HCT116 (cell line): ENCODE measurements around the gene PEX12. TPM values are rescaled to one million over a fixed set of nuclear protein-coding genes. Genes with fewer than 3 reads are reported as not detected.

Experiments used
- ATAC-seq: fragments of 200-7000 bp; cut with Tn5 transposase; 2 replicates; pipeline ENCODE4 v1.9.1; 2020; ENCODE audit warnings: mild to moderate bottlenecking, moderate library complexity
- BruUV-seq: library from RNA; stranded (reverse); fragments of 400-500 nt; replicated peaks from 2 replicates; lab custom pipeline; 2021; lab: Mats Ljungman, UMichigan
- CTCF ChIA-PET: fragments of 300-600 bp; sonication (Branson Sonifier 250); formaldehyde crosslinking; loops from one replicate; lab custom pipeline; 2021; ENCODE audit warnings: antibody characterized with exemption; lab: Charles Lee
- POLR2A ChIA-PET: fragments of 300-600, 350-600 bp; sonication (Branson Sonifier 250); formaldehyde crosslinking; loops from one replicate; lab custom pipeline; 2021; ENCODE audit warnings: antibody characterized with exemption; lab: Charles Lee
- RAD21 ChIA-PET, 2 experiments: fragments of 300-600 bp; sonication (Branson Sonifier 250); formaldehyde crosslinking; loops; one replicate each; lab custom pipeline; 2023; ENCODE audit warnings: low total read pairs in 2 of 2; ENCODE audit not compliant: uncharacterized antibody in 2 of 2, unreplicated experiment in 2 of 2, low non-redundant PET in 1 of 2; lab: Charles Lee
- DNase-seq: peaks from one replicate; pipeline ENCODE4 v3.0.0-alpha.2; 2010; ENCODE audit warnings: low read depth, low spot score
- H2AFZ ChIP-seq: fragments of 200-600 bp; shearing (Covaris generic), sonication (generic); 2 replicates; pipeline ENCODE4 v1.6.1; 2017; ENCODE audit warnings: low read depth, mixed run types, mixed read lengths, antibody characterized with exemption, low read length; ENCODE audit not compliant: poor library complexity, severe bottlenecking
- H3K27ac ChIP-seq: 2 replicates; pipeline ENCODE4 v1.5.1; 2012; ENCODE audit warnings: low read depth, low read length
- H3K27me3 ChIP-seq: fragments of 200-600 bp; sonication (generic); 2 replicates; pipeline ENCODE4 v1.6.1; 2016; ENCODE audit warnings: mixed run types, low read length, mixed read lengths; ENCODE audit not compliant: insufficient read depth
- H3K36me3 ChIP-seq, 2 experiments: fragments of 200-500 bp in 1 of 2; fragments of 200-600 bp in 1 of 2; sonication (Bioruptor generic) in 1 of 2; sonication (generic) in 1 of 2; 2 replicates each; pipeline versions ENCODE4 v1.5.1 to v1.6.1; 2014 to 2016; ENCODE audit warnings: low read length in 2 of 2, inconsistent platforms in 1 of 2, mixed read lengths in 1 of 2, mixed run types in 1 of 2; ENCODE audit not compliant: insufficient read depth in 2 of 2, control insufficient read depth in 1 of 2
- H3K4me1 ChIP-seq, 2 experiments: fragments of 200-600 bp in 1 of 2; sonication (generic) in 1 of 2; 2 replicates each; pipeline versions ENCODE4 v1.5.1 to v1.6.1; 2012 to 2017; ENCODE audit warnings: low read length in 2 of 2, inconsistent platforms in 1 of 2, mild to moderate bottlenecking in 1 of 2, mixed read lengths in 1 of 2, mixed run types in 1 of 2, moderate library complexity in 1 of 2; ENCODE audit not compliant: insufficient read depth in 2 of 2, control insufficient read depth in 1 of 2
- H3K4me2 ChIP-seq: fragments of 200-600 bp; sonication (generic); 2 replicates; pipeline ENCODE4 v1.6.1; 2017; ENCODE audit warnings: mixed run types, low read length, mixed read lengths
- H3K4me3 ChIP-seq, 2 experiments: fragments of 200-600 bp in 1 of 2; sonication (generic) in 1 of 2; replicated peaks in 1 of 2; 2 replicates each; pipeline ENCODE4 v1.5.1; 2011 to 2016; ENCODE audit warnings: low read length in 2 of 2, control low read depth in 1 of 2, low read depth in 1 of 2, mild to moderate bottlenecking in 1 of 2, mixed read lengths in 1 of 2, mixed run types in 1 of 2
- H3K79me2 ChIP-seq: fragments of 200-600 bp; sonication (generic); 2 replicates; pipeline ENCODE4 v1.6.1; 2017; ENCODE audit warnings: mild to moderate bottlenecking, mixed run types, low read length, moderate library complexity, mixed read lengths; ENCODE audit not compliant: insufficient read depth
- H3K9ac ChIP-seq: fragments of 200-600 bp; sonication (generic); 2 replicates; pipeline ENCODE4 v1.6.1; 2016; ENCODE audit warnings: low read length, mixed read lengths
- H3K9me2 ChIP-seq: fragments of 200-600 bp; sonication (generic), shearing (Covaris generic); 2 replicates; pipeline ENCODE4 v1.6.1; 2017; ENCODE audit warnings: mixed run types, mild to moderate bottlenecking, moderate library complexity; ENCODE audit not compliant: insufficient read depth
- H3K9me3 ChIP-seq, 2 experiments: fragments of 200-500 bp in 1 of 2; fragments of 200-600 bp in 1 of 2; sonication (Bioruptor generic) in 1 of 2; sonication (generic) in 1 of 2; 2 replicates each; pipeline ENCODE4 v1.6.1; 2014 to 2017; ENCODE audit warnings: low read length in 2 of 2, mixed read lengths in 2 of 2, inconsistent platforms in 1 of 2, low read depth in 1 of 2, mild to moderate bottlenecking in 1 of 2, mixed run types in 1 of 2, moderate library complexity in 1 of 2; ENCODE audit not compliant: control insufficient read depth in 1 of 2, insufficient read depth in 1 of 2
- H4K20me1 ChIP-seq: fragments of 200-600 bp; sonication (generic), shearing (Covaris generic); 2 replicates; pipeline ENCODE4 v1.6.1; 2017; ENCODE audit warnings: mixed run types, mild to moderate bottlenecking, moderate library complexity; ENCODE audit not compliant: insufficient read depth
- ATF3 ChIP-seq: IDR thresholded peaks from 2 replicates; pipeline ENCODE4 v1.6.1; 2012
- CBX3 ChIP-seq: IDR thresholded peaks from 2 replicates; pipeline ENCODE4 v1.6.1; 2012; ENCODE audit warnings: low read depth
- CEBPB ChIP-seq: IDR thresholded peaks from 2 replicates; pipeline ENCODE4 v1.6.1; 2012; ENCODE audit warnings: low read depth
- ELF1 ChIP-seq: IDR thresholded peaks from 2 replicates; pipeline ENCODE4 v1.6.1; 2012; ENCODE audit warnings: low read depth, borderline replicate concordance
- EZH2 ChIP-seq: fragments of 200-600 bp; sonication (generic); IDR thresholded peaks from 2 replicates; pipeline ENCODE4 v1.6.1; 2017; ENCODE audit warnings: antibody characterized with exemption, mixed run types
- EZH2phosphoT487 ChIP-seq: fragments of 200-600 bp; IDR thresholded peaks from 2 replicates; pipeline ENCODE4 v1.6.1; 2018; ENCODE audit warnings: antibody characterized with exemption, borderline replicate concordance
- FOSL1 ChIP-seq: IDR thresholded peaks from 2 replicates; pipeline ENCODE4 v1.6.1; 2012; ENCODE audit warnings: low read depth
- MAX ChIP-seq: IDR thresholded peaks from 2 replicates; pipeline ENCODE4 v1.6.1; 2012
- POLR2A ChIP-seq: IDR thresholded peaks from 2 replicates; pipeline ENCODE4 v1.7.0; 2011; ENCODE audit warnings: borderline replicate concordance; ENCODE audit not compliant: insufficient read depth, insufficient read length; ENCODE audit errors: extremely low read depth
- POLR2AphosphoS5 ChIP-seq: IDR thresholded peaks from 2 replicates; pipeline ENCODE4 v1.6.1; 2011; ENCODE audit warnings: mild to moderate bottlenecking, low read depth, low read length, moderate library complexity
- RAD21 ChIP-seq: IDR thresholded peaks from 2 replicates; pipeline ENCODE4 v1.6.1; 2012; ENCODE audit warnings: low read depth, mild to moderate bottlenecking
- REST ChIP-seq: IDR thresholded peaks from 2 replicates; pipeline ENCODE4 v1.6.1; 2012; ENCODE audit warnings: low read depth
- SIN3A ChIP-seq: IDR thresholded peaks from 2 replicates; pipeline ENCODE4 v1.6.1; 2012; ENCODE audit warnings: low read depth
- SP1 ChIP-seq: IDR thresholded peaks from 2 replicates; pipeline ENCODE4 v1.6.1; 2012; ENCODE audit warnings: low read depth
- SRF ChIP-seq: IDR thresholded peaks from 2 replicates; pipeline ENCODE4 v1.6.1; 2012; ENCODE audit warnings: low read depth
- TCF7L2 ChIP-seq: IDR thresholded peaks from 2 replicates; pipeline ENCODE4 v1.7.0; 2011; ENCODE audit warnings: borderline replicate concordance, inconsistent platforms; ENCODE audit not compliant: insufficient read depth, insufficient read length; ENCODE audit errors: extremely low read depth
- YY1 ChIP-seq: IDR thresholded peaks from 2 replicates; pipeline ENCODE4 v1.6.1; 2011; ENCODE audit warnings: low read length, low read depth, moderate library complexity, mild to moderate bottlenecking; ENCODE audit not compliant: insufficient replicate concordance; ENCODE audit errors: extremely low read depth
- ZFX ChIP-seq: fragments of 450-650 bp; IDR thresholded peaks from 2 replicates; pipeline ENCODE4 v1.6.1; 2017
- intact Hi-C: fragments of 100-400 bp; cut with micrococcal nuclease; formaldehyde crosslinking; loops from 2 replicates; pipeline ENCODE4 v1.10.0; 2022
- total RNA-seq: library from RNA; stranded (reverse); gene quantifications from one replicate; pipeline ENCODE4 v1.2.1, GENCODE V29; 2021; ENCODE audit not compliant: unreplicated experiment

PEX12 gene
- total RNA-seq, 1 experiment from 2014 or later: 5.0 TPM

- peak overlapping the region; percentile 74 to 94 for H3K4me3 ChIP-seq
- H3K9me3 ChIP-seq: no peaks in the 10 kb centered on the region
- peak overlapping the region; percentile 85 for H3K9ac ChIP-seq
- H2AFZ ChIP-seq: no peak overlapping the region
- no peaks in the 10 kb centered on the region for H3K27me3 ChIP-seq
- no peak for ATAC-seq
- POLR2A ChIA-PET: interaction anchor here (1.1 to 2.3 kb wide), 4 partner anchors 9 to 140 kb away, joined by 3 to 21 read pairs (median 14); partner anchors contain the start of gene AP2B1
- peaks cover 7 to 9% of the 10 kb centered on the region in 2 experiments; a peak in 3 of 4 replicates for H3K4me1 ChIP-seq
- TF ChIP-seq ATF3 (no peak), SIN3A (no peak), REST (no peak), SRF (no peak), ZFX (no peak), FOSL1 (no peak), ELF1 (no peak), RAD21 (no peak), SP1 (no peak), EZH2 (no peak), TCF7L2 (no peak), YY1 (no peak), MAX (no peak), CEBPB (no peak), EZH2phosphoT487 (no peak), POLR2A (no peak), POLR2AphosphoS5 (no peak), CBX3 (no peak)
- TF ChIP-seq, all 23 proteins: peak for 0
- Histone ChIP-seq H3K79me2 (0 out of 2 replicates have a peak, but pooled peaks cover 9% of the 10 kb centered on the region), H3K36me3 (peaks cover 9 to 11% of the 10 kb centered on the region in 2 experiments; a peak in 3 of 4 replicates), H4K20me1 (no peaks in the 10 kb centered on the region), H3K27ac (peak overlapping the region; percentile 90), H3K9me2 (no peaks in the 10 kb centered on the region), H3K4me2 (peak overlapping the region; percentile 89)
- intact Hi-C loops: no loop called here
- ChIA-PET CTCF (interaction anchor here (1.4 to 2.0 kb wide), 2 partner anchors 9 to 186 kb away, joined by 6 read pairs; partner anchors contain the start of gene AP2B1), RAD21 (interaction anchor here in 1 of 2 experiments (1.1 kb wide), 1 partner anchor 186 kb away, joined by 3 read pairs; no protein-coding TSS in a partner anchor)
- DNase-seq: no peak
- BruUV-seq: TSS peak; percentile 87
Measured at GRCh38 chr17:35577830-35578196, 558 bp downstream of the PEX12 start.
